BE2C (cell line): ENCODE data around the gene TRPC4.
A peak's percentile ranks its signal among the peaks of the same experiment; 100 is the strongest.

ENCODE experiments used
- DNase-seq: peaks from one replicate; pipeline ENCODE4 v3.0.0-alpha.2; 2020
- H3K27me3 ChIP-seq: fragments of 250-450 bp; sonication (Bioruptor Pico); 2 replicates; pipeline ENCODE4 v1.5.1; 2020; ENCODE audit warnings: mild to moderate bottlenecking
- H3K36me3 ChIP-seq: fragments of 250-450 bp; sonication (Bioruptor Pico); 2 replicates; pipeline ENCODE4 v1.5.1; 2020; ENCODE audit warnings: mild to moderate bottlenecking
- H3K4me1 ChIP-seq: fragments of 250-450 bp; sonication (Bioruptor Pico); 2 replicates; pipeline ENCODE4 v1.5.1; 2020
- H3K4me3 ChIP-seq: 2 replicates; pipeline ENCODE4 v1.5.1; 2011; ENCODE audit warnings: low read depth, low read length
- H3K9me3 ChIP-seq: fragments of 250-450 bp; sonication (Bioruptor Pico); 2 replicates; pipeline ENCODE4 v1.5.1; 2020
- CTCF ChIP-seq: IDR thresholded peaks from 2 replicates; pipeline ENCODE4 v1.5.1; 2012; ENCODE audit warnings: mild to moderate bottlenecking, low read depth, low read length

TRPC4 gene

DNA sequence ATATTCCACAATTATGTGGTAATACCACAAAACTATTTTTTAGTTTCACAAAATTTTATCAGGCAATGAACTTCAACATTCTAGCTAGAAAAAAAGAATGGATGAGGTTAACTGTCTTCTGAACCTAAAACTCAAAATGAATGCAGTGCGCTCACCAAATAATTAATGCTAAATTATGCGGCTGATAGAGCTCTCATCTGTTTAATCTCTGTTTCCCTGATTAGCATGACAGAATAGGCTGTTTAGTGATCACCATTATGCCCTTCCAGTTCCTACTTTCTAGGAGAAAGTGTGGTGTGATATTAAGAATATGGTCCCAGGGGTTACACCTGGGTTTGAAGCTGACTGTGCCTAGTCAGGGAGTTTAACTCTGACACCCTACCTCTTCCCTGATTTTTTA, 228.2 kb downstream of the TRPC4 start:
- no peak for TF ChIP-seq CTCF
- Histone ChIP-seq H3K4me3 (no peak overlapping the region), H3K4me1 (no peaks in the 10 kb centered on the region), H3K27me3 (peaks cover 5% of the 10 kb centered on the region; the same call in 1 of the 2 replicates), H3K36me3 (no peaks in the 10 kb centered on the region), H3K9me3 (no peaks in the 10 kb centered on the region)
- no peak for DNase-seq

GRCh38 chr13:37640499-37640898, 229.1 kb downstream of the TRPC4 start:
- H3K27me3 ChIP-seq = peaks cover 5% of the 10 kb centered on the region; the same call in 1 of the 2 replicates
- peak; percentile 31; the same call in 1 of the 2 replicates for TF ChIP-seq CTCF
- H3K36me3 ChIP-seq = no peaks in the 10 kb centered on the region
- H3K4me3 ChIP-seq = no peak overlapping the region
- H3K9me3 ChIP-seq = no peaks in the 10 kb centered on the region
- no peak for DNase-seq
- H3K4me1 ChIP-seq = no peaks in the 10 kb centered on the region

- DNase-seq = no peak
- H3K27me3 ChIP-seq = peaks cover 5% of the 10 kb centered on the region; the same call in 1 of the 2 replicates
- H3K4me3 ChIP-seq = no peak overlapping the region
- H3K4me1 ChIP-seq = no peaks in the 10 kb centered on the region
- no peaks in the 10 kb centered on the region for H3K36me3 ChIP-seq
- H3K9me3 ChIP-seq = no peaks in the 10 kb centered on the region
- no peak for TF ChIP-seq CTCF
These were observed 232.9 kb downstream of the TRPC4 start for GRCh38 chr13:37636701-37637100.

DNA sequence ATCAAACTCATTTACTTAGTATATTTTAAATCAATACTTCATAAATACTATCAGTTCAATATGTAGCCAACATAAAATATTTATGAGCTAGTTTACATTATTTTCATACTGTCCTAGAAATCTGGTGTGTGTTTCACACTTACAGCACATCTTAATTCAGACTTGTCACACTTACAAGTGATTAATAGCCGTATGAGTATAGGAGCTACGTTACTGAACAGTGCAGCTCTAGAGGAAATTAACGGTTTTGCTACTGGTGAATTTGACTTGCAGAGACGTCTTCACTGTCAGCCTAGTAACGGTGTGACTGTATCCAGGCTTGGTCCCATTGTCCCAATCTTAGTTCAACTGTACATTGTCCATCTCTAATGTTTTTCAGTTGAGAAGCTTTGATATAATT, 237.3 kb downstream of the TRPC4 start:
- TF ChIP-seq CTCF = no peak
- Histone ChIP-seq H3K9me3 (no peaks in the 10 kb centered on the region), H3K36me3 (no peaks in the 10 kb centered on the region), H3K4me3 (no peak overlapping the region), H3K27me3 (peaks cover 5% of the 10 kb centered on the region; the same call in 1 of the 2 replicates), H3K4me1 (no peaks in the 10 kb centered on the region)
- no peak for DNase-seq

GRCh38 chr13:37627428-37627827, 242.1 kb downstream of the TRPC4 start:
- Histone ChIP-seq H3K4me3 (no peak overlapping the region), H3K9me3 (no peaks in the 10 kb centered on the region), H3K36me3 (no peaks in the 10 kb centered on the region), H3K4me1 (no peaks in the 10 kb centered on the region), H3K27me3 (no peaks in the 10 kb centered on the region)
- no peak for TF ChIP-seq CTCF
- no peak for DNase-seq

DNA sequence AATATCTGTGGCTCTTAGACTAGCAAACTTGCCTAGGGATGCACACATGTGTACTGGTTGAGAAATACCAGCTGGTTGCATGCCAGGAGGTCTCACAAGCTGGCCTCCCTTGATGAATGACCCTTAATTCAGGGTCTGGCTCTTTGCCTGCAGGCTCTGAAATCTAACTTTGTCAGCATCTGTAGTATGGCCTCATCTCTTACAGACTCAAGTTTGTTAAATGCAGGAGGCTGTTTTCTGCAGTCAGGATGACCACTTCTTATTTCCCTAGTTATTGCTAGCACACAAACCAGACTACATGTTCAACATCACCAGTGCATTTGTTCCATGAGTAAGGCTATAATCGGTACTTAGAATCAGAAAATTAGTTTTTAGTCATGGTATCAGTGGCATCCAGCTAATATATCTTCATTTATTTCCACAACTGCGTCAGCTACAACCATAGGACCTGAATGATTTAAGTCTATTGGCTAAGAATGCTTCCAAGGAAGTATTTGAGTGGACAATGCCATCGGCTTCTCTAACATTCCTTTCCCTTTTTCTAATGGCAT, 247.7 kb downstream of the TRPC4 start:
- DNase-seq = no peak
- no peaks in the 10 kb centered on the region for H3K9me3 ChIP-seq
- no peaks in the 10 kb centered on the region for H3K36me3 ChIP-seq
- no peaks in the 10 kb centered on the region for H3K4me1 ChIP-seq
- no peak for TF ChIP-seq CTCF
- no peak overlapping the region for H3K4me3 ChIP-seq
- H3K27me3 ChIP-seq = no peaks in the 10 kb centered on the region
